NT2/D1 (cell line): ENCODE data around the gene ZNF778.

Experiments used
- YY1 ChIP-seq: IDR thresholded peaks from 2 replicates; pipeline ENCODE4 v1.6.1; 2011; ENCODE audit not compliant: insufficient read length, insufficient read depth
- ZNF274 ChIP-seq: IDR thresholded peaks from 2 replicates; pipeline ENCODE4 v1.6.1; 2011; ENCODE audit warnings: mild to moderate bottlenecking, low read depth, low read length

GRCh38 chr16:89233678-89234490 is 16.4 kb downstream of the ZNF778 start:
- TF ChIP-seq YY1 (no peak), ZNF274 (no peak)
